ENCODE measurements around the gene RTKN.

The RTKN gene

DNA sequence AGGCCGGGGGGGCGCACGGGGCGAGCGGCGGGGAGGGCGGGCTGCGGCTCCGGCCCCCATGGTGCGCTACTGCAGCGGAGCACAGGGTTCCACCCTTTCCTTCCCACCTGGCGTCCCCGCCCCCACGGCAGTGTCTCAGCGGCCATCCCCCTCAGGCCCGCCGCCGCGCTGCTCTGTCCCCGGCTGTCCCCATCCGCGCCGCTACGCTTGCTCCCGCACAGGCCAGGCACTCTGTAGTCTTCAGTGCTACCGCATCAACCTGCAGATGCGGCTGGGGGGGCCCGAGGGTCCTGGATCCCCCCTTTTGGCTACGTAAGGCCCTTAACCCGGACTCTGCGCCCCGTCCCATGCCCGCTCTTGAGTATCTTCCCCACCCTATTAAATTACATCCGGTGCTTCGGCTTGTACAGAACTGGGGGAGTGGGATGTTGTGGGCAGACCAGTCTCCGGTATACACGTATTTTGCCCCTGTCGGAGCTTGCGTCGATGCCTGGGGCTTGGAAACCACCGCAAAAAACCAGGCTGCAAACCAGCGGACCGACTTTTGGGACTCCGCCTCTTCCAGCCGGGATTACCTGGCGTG, 15.9 kb upstream of the RTKN start:
- POLR2A ChIA-PET = interaction anchor here (0.7 to 3.1 kb wide), 8 partner anchors 15 to 309 kb away, joined by 3 to 16 read pairs (median 6); partner anchors contain the start of genes AUP1, C2orf81, CCDC142 and HTRA2
- Histone ChIP-seq H3K36me3 (ENCODE audit: control insufficient read depth in 4 of 4, insufficient read depth in 4 of 4, low read length in 3 of 4) (peaks cover 0 to 23% (median 12%) of the 10 kb centered on the region in 4 experiments), H3K27me3 (replicated peaks in 2 of 5; ENCODE audit: control insufficient read depth in 4 of 5, insufficient read depth in 5 of 5, low read length in 4 of 5) (no peaks in the 10 kb centered on the region), H3K9me3 (ENCODE audit: control extremely low read depth in 1 of 5, control insufficient read depth in 4 of 5, insufficient read depth in 2 of 5, low read depth in 1 of 5, low read length in 4 of 5) (no peaks in the 10 kb centered on the region), H3K27ac (ENCODE audit: insufficient read depth in 1 of 2, low read depth in 1 of 2, low read length in 2 of 2, poor library complexity in 1 of 2, severe bottlenecking in 2 of 2) (peak overlapping the region; percentile 88 to 94), H3K4me3 (ENCODE audit: control insufficient read depth in 1 of 7, extremely low read depth in 1 of 7, insufficient read depth in 4 of 7, low read depth in 2 of 7, low read length in 6 of 7) (peak overlapping the region; percentile 49 to 98 (median 84)), H3K4me1 (ENCODE audit: control extremely low read depth in 1 of 4, control insufficient read depth in 4 of 4, insufficient read depth in 4 of 4, low read length in 3 of 4) (peaks cover 6 to 51% (median 36%) of the 10 kb centered on the region in 4 experiments)
- DNase-seq = peak in 1 of 3 donors; percentile 76
- WGBS (ENCODE audit: insufficient coverage) = 0% methylated on average over 27 of the region's 46 CpGs
- CTCF ChIA-PET = interaction anchor here (0.7 to 8.2 kb wide), 14 partner anchors 10 to 131 kb away, joined by 3 to 59 read pairs (median 6); partner anchors contain the start of genes CCDC142, HTRA2, MRPL53 and RTKN

DNA sequence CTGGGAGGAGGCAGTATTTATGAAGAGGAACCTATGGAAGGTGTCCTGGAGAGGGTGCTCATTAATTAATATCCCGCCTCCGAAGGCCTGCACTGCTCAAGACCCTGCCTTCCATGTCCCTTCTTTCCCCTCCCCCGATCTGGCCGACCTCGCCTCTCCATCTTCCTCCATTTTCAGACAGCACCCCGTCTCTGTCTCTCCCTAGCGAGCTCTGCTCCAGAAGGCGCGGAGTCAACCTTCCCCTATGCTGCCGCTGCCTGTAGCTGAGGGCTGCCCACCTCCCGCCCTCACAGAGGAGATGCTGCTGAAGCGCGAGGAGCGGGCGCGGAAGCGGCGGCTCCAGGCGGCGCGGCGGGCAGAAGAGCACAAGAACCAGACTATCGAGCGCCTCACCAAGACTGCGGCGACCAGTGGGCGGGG, 15.4 kb upstream of the RTKN start:
- ChIA-PET CTCF (interaction anchor here (1.0 to 8.2 kb wide), 12 partner anchors 16 to 131 kb away, joined by 3 to 59 read pairs (median 6); partner anchors contain the start of genes CCDC142, HTRA2, MRPL53 and RTKN), POLR2A (interaction anchor here (0.9 to 3.1 kb wide), 6 partner anchors 15 to 53 kb away, joined by 3 to 16 read pairs (median 8); partner anchors contain the start of genes C2orf81, CCDC142, MRPL53 and RTKN)
- Histone ChIP-seq H3K27me3 (replicated peaks in 2 of 5; ENCODE audit: control insufficient read depth in 4 of 5, insufficient read depth in 5 of 5, low read length in 4 of 5) (no peaks in the 10 kb centered on the region), H3K4me3 (ENCODE audit: control insufficient read depth in 1 of 7, extremely low read depth in 1 of 7, insufficient read depth in 4 of 7, low read depth in 2 of 7, low read length in 6 of 7) (peak overlapping the region; percentile 49 to 98 (median 77)), H3K27ac (ENCODE audit: insufficient read depth in 1 of 2, low read depth in 1 of 2, low read length in 2 of 2, poor library complexity in 1 of 2, severe bottlenecking in 2 of 2) (peak overlapping the region in 1 of 2 experiments; percentile 94), H3K36me3 (ENCODE audit: control insufficient read depth in 4 of 4, insufficient read depth in 4 of 4, low read length in 3 of 4) (peaks cover 0 to 18% (median 8%) of the 10 kb centered on the region in 4 experiments), H3K9me3 (ENCODE audit: control extremely low read depth in 1 of 5, control insufficient read depth in 4 of 5, insufficient read depth in 2 of 5, low read depth in 1 of 5, low read length in 4 of 5) (no peaks in the 10 kb centered on the region), H3K4me1 (ENCODE audit: control extremely low read depth in 1 of 4, control insufficient read depth in 4 of 4, insufficient read depth in 4 of 4, low read length in 3 of 4) (peaks cover 6 to 56% (median 41%) of the 10 kb centered on the region in 4 experiments)
- WGBS (ENCODE audit: insufficient coverage) = under 1% methylated on average over 24 of the region's 27 CpGs
- no peak for DNase-seq

DNA sequence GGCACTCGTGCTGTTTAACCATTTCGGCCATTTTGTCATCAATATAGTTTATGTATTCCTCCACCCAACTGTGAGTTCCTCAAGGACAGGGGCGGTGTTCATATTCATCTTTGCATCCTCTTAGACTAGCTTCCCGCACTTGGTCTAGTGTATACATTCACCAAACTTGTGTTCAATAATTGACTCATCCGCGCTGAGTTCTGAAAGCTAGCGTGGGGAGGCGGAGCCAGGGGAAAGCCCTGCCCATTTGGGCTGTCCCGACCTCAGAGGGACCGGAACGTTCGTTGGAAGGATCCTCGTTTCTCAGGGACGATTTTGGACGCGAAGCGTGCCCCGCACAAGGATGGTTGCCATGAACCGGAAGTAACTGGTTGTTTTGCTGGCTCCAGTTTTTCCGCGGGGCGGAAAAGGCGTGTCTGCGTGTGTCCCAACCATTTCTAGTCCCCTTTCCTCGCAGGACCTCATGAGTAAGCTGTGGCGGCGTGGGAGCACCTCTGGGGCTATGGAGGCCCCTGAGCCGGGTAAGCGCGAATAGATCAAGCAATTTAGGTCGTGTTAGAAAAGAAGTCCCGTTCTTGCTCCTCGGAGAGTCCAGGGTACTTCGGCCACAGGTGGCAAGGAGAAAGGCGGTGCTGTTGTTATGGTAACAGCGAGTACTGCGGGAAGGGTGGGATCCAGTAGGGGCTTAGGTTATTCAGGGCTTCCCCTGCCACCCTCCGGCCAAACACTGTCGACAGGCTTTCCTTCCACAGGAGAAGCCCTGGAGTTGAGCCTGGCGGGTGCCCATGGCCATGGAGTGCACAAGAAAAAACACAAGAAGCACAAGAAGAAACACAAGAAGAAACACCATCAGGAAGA, 13.1 kb upstream of the RTKN start, which contains the start of gene INO80B:
Gene INO80B, plus strand, starts transcription at position 434 of the 858 bp plus-strand sequence. Its CDS starts 30 bp downstream, at position 464.
- Histone ChIP-seq H3K9me3 (ENCODE audit: control extremely low read depth in 1 of 5, control insufficient read depth in 4 of 5, insufficient read depth in 2 of 5, low read depth in 1 of 5, low read length in 4 of 5) (no peaks in the 10 kb centered on the region), H3K4me3 (ENCODE audit: control insufficient read depth in 1 of 7, extremely low read depth in 1 of 7, insufficient read depth in 4 of 7, low read depth in 2 of 7, low read length in 6 of 7) (peak within 1 kb of the TSS; percentile 72 to 97 (median 83)), H3K27ac (ENCODE audit: insufficient read depth in 1 of 2, low read depth in 1 of 2, low read length in 2 of 2, poor library complexity in 1 of 2, severe bottlenecking in 2 of 2) (peak within 1 kb of the TSS; percentile 70 to 83), H3K36me3 (ENCODE audit: control insufficient read depth in 4 of 4, insufficient read depth in 4 of 4, low read length in 3 of 4) (peaks cover 0 to 3% (median 0%) of the 10 kb centered on the region in 4 experiments), H3K27me3 (replicated peaks in 2 of 5; ENCODE audit: control insufficient read depth in 4 of 5, insufficient read depth in 5 of 5, low read length in 4 of 5) (no peaks in the 10 kb centered on the region), H3K4me1 (ENCODE audit: control extremely low read depth in 1 of 4, control insufficient read depth in 4 of 4, insufficient read depth in 4 of 4, low read length in 3 of 4) (peaks cover 6 to 57% (median 42%) of the 10 kb centered on the region in 4 experiments)
- 0% methylated on average over 34 of the region's 40 CpGs for WGBS (ENCODE audit: insufficient coverage)
- POLR2A ChIA-PET = interaction anchor here (0.6 to 1.6 kb wide), 6 partner anchors 10 to 74 kb away, joined by 3 to 6 read pairs (median 4); partner anchors contain the start of gene MRPL53
- peak; percentile 99 for DNase-seq
- CTCF ChIA-PET = interaction anchor here (0.7 to 8.2 kb wide), 14 partner anchors 10 to 130 kb away, joined by 3 to 59 read pairs (median 4); partner anchors contain the start of genes CCDC142, MOGS, MRPL53 and TTC31

DNA sequence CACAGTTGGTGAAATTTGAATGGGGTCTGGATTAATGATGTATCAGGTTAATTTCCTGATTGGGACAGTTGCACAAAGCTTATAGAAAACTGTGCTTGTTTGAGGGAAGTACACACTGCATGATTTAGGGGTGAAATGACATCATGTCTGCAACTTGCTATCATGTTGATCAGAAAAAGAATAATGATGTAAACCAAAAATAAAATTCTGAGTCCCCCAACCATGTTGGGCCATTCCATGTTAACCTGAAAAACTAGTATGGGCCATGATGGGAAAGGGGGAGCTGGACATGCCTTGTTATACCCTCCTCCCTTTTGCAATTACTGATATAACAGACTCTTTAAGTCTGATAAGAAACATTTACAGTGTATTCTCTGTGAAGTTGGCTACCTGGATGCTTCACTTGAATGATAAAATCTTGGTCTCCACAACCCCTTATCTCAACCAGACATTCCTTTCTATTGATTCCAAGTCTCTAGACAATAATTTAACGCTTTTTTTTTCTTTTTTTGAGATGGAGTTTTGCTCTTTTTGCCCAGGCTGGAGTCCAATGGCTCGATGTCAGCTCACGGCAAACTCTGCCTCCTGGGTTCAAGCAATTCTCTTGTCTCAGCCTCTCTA, 8.9 kb upstream of the RTKN start:
- Histone ChIP-seq H3K4me1 (ENCODE audit: control extremely low read depth in 1 of 4, control insufficient read depth in 4 of 4, insufficient read depth in 4 of 4, low read length in 3 of 4) (peaks cover 0 to 22% (median 18%) of the 10 kb centered on the region in 4 experiments), H3K9me3 (ENCODE audit: control extremely low read depth in 1 of 5, control insufficient read depth in 4 of 5, insufficient read depth in 2 of 5, low read depth in 1 of 5, low read length in 4 of 5) (no peaks in the 10 kb centered on the region), H3K4me3 (ENCODE audit: control insufficient read depth in 1 of 7, extremely low read depth in 1 of 7, insufficient read depth in 4 of 7, low read depth in 2 of 7, low read length in 6 of 7) (no peak overlapping the region), H3K27me3 (replicated peaks in 2 of 5; ENCODE audit: control insufficient read depth in 4 of 5, insufficient read depth in 5 of 5, low read length in 4 of 5) (no peaks in the 10 kb centered on the region), H3K36me3 (ENCODE audit: control insufficient read depth in 4 of 4, insufficient read depth in 4 of 4, low read length in 3 of 4) (no peaks in the 10 kb centered on the region), H3K27ac (ENCODE audit: insufficient read depth in 1 of 2, low read depth in 1 of 2, low read length in 2 of 2, poor library complexity in 1 of 2, severe bottlenecking in 2 of 2) (no peak overlapping the region)
- CTCF ChIA-PET = no interaction called here
- 100% methylated on average over 2 of the region's 3 CpGs for WGBS (ENCODE audit: insufficient coverage)
- no peak for DNase-seq
- POLR2A ChIA-PET = no interaction called here

DNA sequence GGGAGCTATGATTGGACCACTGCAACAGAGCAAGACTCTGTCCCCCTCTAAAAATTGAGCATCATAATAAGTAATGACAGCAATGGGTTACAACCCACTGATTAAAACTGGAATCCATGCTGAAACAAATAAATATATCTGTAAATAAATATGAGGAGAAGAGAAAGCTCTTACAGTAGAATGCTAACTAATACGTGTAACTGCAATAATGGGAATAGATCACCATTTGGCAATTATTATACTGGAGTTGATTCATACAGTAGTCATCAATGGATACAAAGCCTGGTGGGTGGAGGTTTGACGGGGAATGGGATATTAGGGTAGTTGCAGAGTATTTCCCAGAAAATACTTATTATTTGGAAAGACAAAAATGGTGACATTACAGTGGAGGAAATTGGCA, 7.0 kb upstream of the RTKN start:
- ChIA-PET CTCF (interaction anchor here (0.6 to 1.4 kb wide), 2 partner anchors 199 to 324 kb away, joined by 4 read pairs; no protein-coding TSS in a partner anchor), POLR2A (no interaction called here)
- no peak for DNase-seq
- Histone ChIP-seq H3K4me1 (ENCODE audit: control extremely low read depth in 1 of 4, control insufficient read depth in 4 of 4, insufficient read depth in 4 of 4, low read length in 3 of 4) (peaks cover 4 to 19% (median 15%) of the 10 kb centered on the region in 4 experiments), H3K4me3 (ENCODE audit: control insufficient read depth in 1 of 7, extremely low read depth in 1 of 7, insufficient read depth in 4 of 7, low read depth in 2 of 7, low read length in 6 of 7) (no peak overlapping the region), H3K27ac (ENCODE audit: insufficient read depth in 1 of 2, low read depth in 1 of 2, low read length in 2 of 2, poor library complexity in 1 of 2, severe bottlenecking in 2 of 2) (no peak overlapping the region), H3K36me3 (ENCODE audit: control insufficient read depth in 4 of 4, insufficient read depth in 4 of 4, low read length in 3 of 4) (no peaks in the 10 kb centered on the region), H3K9me3 (ENCODE audit: control extremely low read depth in 1 of 5, control insufficient read depth in 4 of 5, insufficient read depth in 2 of 5, low read depth in 1 of 5, low read length in 4 of 5) (no peaks in the 10 kb centered on the region), H3K27me3 (replicated peaks in 2 of 5; ENCODE audit: control insufficient read depth in 4 of 5, insufficient read depth in 5 of 5, low read length in 4 of 5) (peaks cover 0 to 3% (median 0%) of the 10 kb centered on the region in 5 experiments)
- WGBS (ENCODE audit: insufficient coverage) = 100% methylated on average over 2 of the region's 2 CpGs

DNA sequence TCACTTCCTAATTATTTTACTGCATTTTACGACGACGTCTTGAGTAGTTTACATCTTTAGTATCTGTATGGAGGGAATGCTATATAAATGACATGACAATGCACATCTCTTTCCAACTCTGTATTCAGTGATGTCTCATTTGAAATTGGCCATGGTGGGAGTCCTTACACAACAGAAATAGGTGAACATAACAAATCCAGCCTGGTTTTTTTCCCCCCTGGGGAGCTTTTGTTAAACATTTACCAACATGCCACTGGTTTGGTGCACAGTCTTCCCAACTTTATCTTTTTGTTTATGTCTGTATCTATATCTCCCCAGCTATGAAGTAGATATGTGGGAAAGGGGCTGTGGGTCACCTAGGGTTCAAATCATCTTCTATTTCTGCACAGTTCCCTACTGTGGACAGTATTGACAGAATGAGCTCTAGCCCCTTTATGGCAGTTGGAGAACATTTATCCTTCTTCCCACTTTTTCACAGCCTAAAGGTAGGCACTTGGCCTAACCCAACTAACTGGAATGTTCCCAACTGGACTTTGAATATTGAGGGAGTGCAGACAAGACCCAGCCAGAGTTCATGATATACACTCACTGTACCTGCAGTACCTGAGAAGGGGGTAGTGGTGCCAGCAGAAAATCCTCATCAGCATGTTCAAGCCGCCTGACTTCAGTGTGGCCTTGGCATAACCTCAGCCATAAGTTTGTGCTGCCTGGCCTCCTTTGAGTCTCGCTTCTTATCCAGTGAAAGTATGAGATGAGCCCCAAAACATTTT, 5.7 kb upstream of the RTKN start:
- Histone ChIP-seq H3K4me1 (ENCODE audit: control extremely low read depth in 1 of 4, control insufficient read depth in 4 of 4, insufficient read depth in 4 of 4, low read length in 3 of 4) (peaks cover 4 to 14% (median 9%) of the 10 kb centered on the region in 4 experiments), H3K27ac (ENCODE audit: insufficient read depth in 1 of 2, low read depth in 1 of 2, low read length in 2 of 2, poor library complexity in 1 of 2, severe bottlenecking in 2 of 2) (no peak overlapping the region), H3K9me3 (ENCODE audit: control extremely low read depth in 1 of 5, control insufficient read depth in 4 of 5, insufficient read depth in 2 of 5, low read depth in 1 of 5, low read length in 4 of 5) (no peaks in the 10 kb centered on the region), H3K36me3 (ENCODE audit: control insufficient read depth in 4 of 4, insufficient read depth in 4 of 4, low read length in 3 of 4) (no peaks in the 10 kb centered on the region), H3K27me3 (replicated peaks in 2 of 5; ENCODE audit: control insufficient read depth in 4 of 5, insufficient read depth in 5 of 5, low read length in 4 of 5) (peaks cover 0 to 9% (median 2%) of the 10 kb centered on the region in 5 experiments), H3K4me3 (ENCODE audit: control insufficient read depth in 1 of 7, extremely low read depth in 1 of 7, insufficient read depth in 4 of 7, low read depth in 2 of 7, low read length in 6 of 7) (no peak overlapping the region)
- no peak for DNase-seq
- WGBS (ENCODE audit: insufficient coverage) = 100% methylated on average over 2 of the region's 5 CpGs
- ChIA-PET POLR2A (no interaction called here), CTCF (interaction anchor here (0.8 to 1.1 kb wide), 2 partner anchors 11 to 22 kb away, joined by 3 read pairs; partner anchors contain the start of gene WBP1)
